K562 (cell line): ENCODE data around the gene MGAT4B. TPM values are rescaled to one million over a fixed set of nuclear protein-coding genes. Genes with fewer than 3 reads are reported as not detected.

ENCODE experiments used
- ADNP ChIP-seq: fragments of 200-800 bp; sonication (Bioruptor generic); IDR thresholded peaks from 2 replicates; pipeline ENCODE4 v1.6.1; 2016; ENCODE audit warnings: missing genetic modification characterization, missing compliant biosample characterization
- ARID2 ChIP-seq: fragments of 450-650 bp; IDR thresholded peaks from 2 replicates; pipeline ENCODE4 v1.6.1; 2017; ENCODE audit warnings: antibody characterized with exemption, mild to moderate bottlenecking
- CHD4 ChIP-seq: fragments of 200-600 bp; sonication (generic); IDR thresholded peaks from 3 replicates; pipeline ENCODE4 v1.6.1; 2012; ENCODE audit warnings: low read depth, mild to moderate bottlenecking, mixed read lengths, low read length, inconsistent platforms; ENCODE audit not compliant: insufficient read depth, insufficient replicate concordance, poor library complexity, severe bottlenecking
- CREB5 ChIP-seq: fragments of 250-450 bp; sonication (Bioruptor Pico); IDR thresholded peaks from 2 replicates; pipeline ENCODE4 v1.5.0; 2020; ENCODE audit warnings: mild to moderate bottlenecking
- DEAF1 ChIP-seq: fragments of 450-650 bp; formaldehyde crosslinking; IDR thresholded peaks from 2 replicates; pipeline ENCODE4 v1.4.0; 2020; ENCODE audit warnings: mild to moderate bottlenecking, moderate library complexity
- GABPA ChIP-seq: fragments of 200-800 bp; sonication (Bioruptor generic); conservative IDR thresholded peaks from 2 replicates; pipeline ENCODE4 v1.6.1; 2016; ENCODE audit warnings: low read depth, missing genetic modification characterization, missing compliant biosample characterization
- HEY1 ChIP-seq: fragments of 250-450 bp; sonication (Bioruptor Pico); IDR thresholded peaks from 2 replicates; pipeline ENCODE4 v1.5.0; 2020; ENCODE audit warnings: mild to moderate bottlenecking, moderate library complexity, borderline replicate concordance
- NR0B1 ChIP-seq: fragments of 450-650 bp; IDR thresholded peaks from one replicate; pipeline ENCODE4 v1.6.1; 2018; ENCODE audit warnings: mild to moderate bottlenecking, moderate library complexity; ENCODE audit not compliant: partially characterized antibody
- PHB2 ChIP-seq: fragments of 450-650 bp; IDR thresholded peaks from 2 replicates; pipeline ENCODE4 v1.6.1; 2017; ENCODE audit warnings: low read depth
- POLR2AphosphoS2 ChIP-seq: IDR thresholded peaks from 2 replicates; pipeline ENCODE4 v1.6.1; 2012; ENCODE audit warnings: low read length, improper control_type of control experiment
- PTTG1 ChIP-seq: fragments of 450-650 bp; IDR thresholded peaks from 2 replicates; pipeline ENCODE4 v1.6.1; 2016; ENCODE audit warnings: low read depth, mild to moderate bottlenecking, missing genetic modification characterization, missing compliant biosample characterization
- RB1 ChIP-seq: fragments of 450-650 bp; IDR thresholded peaks from 2 replicates; pipeline ENCODE4 v1.6.1; 2017; ENCODE audit warnings: low read depth, mild to moderate bottlenecking
- RNF219 ChIP-seq: fragments of 250-450 bp; sonication (Bioruptor Pico); IDR thresholded peaks from 2 replicates; pipeline ENCODE4 v1.5.0; 2022; ENCODE audit warnings: mild to moderate bottlenecking
- TAF15 ChIP-seq: fragments of 200-400 bp; formaldehyde crosslinking; IDR thresholded peaks from 2 replicates; pipeline ENCODE4 v1.6.1; 2017; ENCODE audit warnings: mild to moderate bottlenecking, low read depth, low read length, moderate library complexity
- ZBTB8A ChIP-seq: fragments of 450-650 bp; IDR thresholded peaks from 2 replicates; pipeline ENCODE4 v1.6.1; 2018; ENCODE audit warnings: mild to moderate bottlenecking, moderate library complexity; ENCODE audit not compliant: partially characterized antibody
- ZFP36 ChIP-seq: fragments of 150-350 bp; IDR thresholded peaks from 2 replicates; pipeline ENCODE4 v1.6.1; 2018; ENCODE audit warnings: low read length, low read depth; ENCODE audit not compliant: partially characterized antibody
- ZNF23 ChIP-seq: fragments of 250-450 bp; sonication (Bioruptor Pico); IDR thresholded peaks from 2 replicates; pipeline ENCODE4 v1.4.0; 2020; ENCODE audit warnings: mild to moderate bottlenecking
- ZNF778 ChIP-seq: fragments of 450-650 bp; formaldehyde crosslinking; IDR thresholded peaks from 2 replicates; pipeline ENCODE4 v1.4.0; 2020; ENCODE audit warnings: mild to moderate bottlenecking, moderate library complexity
- ZSCAN32 ChIP-seq: fragments of 450-650 bp; formaldehyde crosslinking; IDR thresholded peaks from 2 replicates; pipeline ENCODE4 v1.4.0; 2020; ENCODE audit warnings: mild to moderate bottlenecking, moderate library complexity
- polyA plus RNA-seq, 8 experiments: library from polyadenylated mRNA; depleted of rRNA in 4 of 8; stranded (reverse) in 5 of 8; unstranded in 3 of 8; fragments of >200 nt; fragmentation: Nextera tagmentation in 2 of 8; fragmentation: Illumina TruSeq in 1 of 8; extraction: Ambion mirVana in 2 of 8; extraction: Trizol in 1 of 8; gene quantifications; 2 replicates each; pipeline versions ENCODE4 v1.2.1 to v1.2.3, GENCODE V29; 2011 to 2014; ENCODE audit warnings: inconsistent platforms in 1 of 8, missing spikeins in 1 of 8
- total RNA-seq, 7 experiments: library from RNA; depleted of rRNA in 6 of 7; stranded (reverse); fragments of >200 nt in 6 of 7; fragmentation: Illumina TruSeq in 2 of 7; extraction: Trizol in 2 of 7; gene quantifications; 2 replicates each; pipeline versions ENCODE4 v1.2.1 to v1.2.3, GENCODE V29; 2011 to 2021; ENCODE audit warnings: low replicate concordance in 1 of 7

The MGAT4B gene
- total and polyA plus RNA-seq, 9 of the 15 experiments (the other 6 are each of a cell fraction or from before 2014, with no cell fraction given), result 0.34 to 133 (median 75.4) TPM

- TF ChIP-seq ARID2 (no peak), ZBTB8A (no peak), HEY1 (0 out of 2 replicates have a peak, but pooled peaks have one; percentile 29), ZNF23 (CRISPR knock-in tag) (peak; percentile 72; the same call in 1 of the 2 replicates), NR0B1 (no peak), POLR2AphosphoS2 (no peak), CREB5 (CRISPR knock-in tag) (no peak; the same call in 1 of the 2 replicates), PHB2 (no peak), RB1 (peak; percentile 6; the same call in 1 of the 2 replicates), CHD4 (no peak), ZNF778 (CRISPR knock-in tag) (no peak), ZSCAN32 (peak; percentile 52; the same call in 1 of the 2 replicates), DEAF1 (0 out of 2 replicates have a peak, but pooled peaks have one; percentile 45), PTTG1 (tag) (no peak), ADNP (tag) (no peak), GABPA (tag) (0 out of 2 replicates have a peak, but pooled peaks have one; percentile 6), TAF15 (no peak), ZFP36 (no peak), RNF219 (peak; percentile 72; the same call in 1 of the 2 replicates)
Measured at GRCh38 chr5:179819296-179820126, 12.8 kb upstream of the MGAT4B start (continued).
